Spleen (tissue), 11 donors: Measurements from ENCODE around the gene CLCN6. TPM values are rescaled to one million over a fixed set of nuclear protein-coding genes. Genes with fewer than 3 reads are reported as not detected.

Source experiments
- DNase-seq: peaks from one replicate; pipeline ENCODE4 v3.0.0-alpha.2; 2020
- H3K27ac ChIP-seq, 8 donors: fragments of 200-600 bp; sonication (generic) in 7 of 8; 1 replicate in 4 of 8; 2 replicates in 4 of 8; pipeline versions ENCODE4 v1.5.0 to v1.8.0; 2016 to 2021; ENCODE audit warnings: inconsistent platforms in 4 of 8, mild to moderate bottlenecking in 4 of 8, moderate library complexity in 1 of 8
- H3K27me3 ChIP-seq, 7 donors: fragments of 200-600 bp; sonication (generic) in 6 of 7; replicated peaks in 1 of 7; 1 replicate in 4 of 7; 2 replicates in 3 of 7; pipeline versions ENCODE4 v1.5.0 to v1.8.0; 2016 to 2021; ENCODE audit warnings: inconsistent platforms in 3 of 7, mild to moderate bottlenecking in 1 of 7
- H3K36me3 ChIP-seq, 6 donors: fragments of 200-600 bp; sonication (generic) in 5 of 6; 1 replicate in 4 of 6; 2 replicates in 2 of 6; pipeline versions ENCODE4 v1.5.0 to v1.8.0; 2016 to 2021; ENCODE audit warnings: inconsistent platforms in 2 of 6
- H3K4me1 ChIP-seq, 6 donors: fragments of 200-600 bp; sonication (generic) in 5 of 6; 1 replicate in 3 of 6; 2 replicates in 3 of 6; pipeline versions ENCODE4 v1.5.0 to v1.8.0; 2016 to 2021; ENCODE audit warnings: inconsistent platforms in 3 of 6
- H3K4me3 ChIP-seq, 8 donors: fragments of 200-600 bp; sonication (generic) in 7 of 8; 1 replicate in 4 of 8; 2 replicates in 4 of 8; pipeline versions ENCODE4 v1.5.0 to v1.8.0; 2016 to 2021; ENCODE audit warnings: inconsistent platforms in 4 of 8, mild to moderate bottlenecking in 4 of 8, moderate library complexity in 2 of 8
- H3K9me3 ChIP-seq, 8 donors: fragments of 200-600 bp; sonication (generic) in 7 of 8; 1 replicate in 4 of 8; 2 replicates in 4 of 8; pipeline versions ENCODE4 v1.5.0 to v1.8.0; 2016 to 2021; ENCODE audit warnings: inconsistent platforms in 4 of 8
- CTCF ChIP-seq, 11 experiments: fragments of 200-600 bp in 7 of 11; fragments of 450-650 bp in 4 of 11; sonication (generic) in 4 of 11; IDR thresholded peaks in 8 of 11; conservative IDR thresholded peaks in 3 of 11; 1 replicate in 7 of 11; 2 replicates in 4 of 11; pipeline versions ENCODE4 v1.4.0 to v1.8.0; 2016 to 2021; ENCODE audit warnings: antibody characterized with exemption in 11 of 11, inconsistent platforms in 4 of 11, mild to moderate bottlenecking in 1 of 11
- POLR2A ChIP-seq, 3 donors: fragments of 450-650 bp; IDR thresholded peaks; one replicate each; pipeline ENCODE4 v1.5.1; 2017; ENCODE audit warnings: antibody characterized with exemption in 3 of 3, mild to moderate bottlenecking in 1 of 3
- POLR2AphosphoS5 ChIP-seq, 3 donors: sonication (generic); formaldehyde crosslinking; IDR thresholded peaks; one replicate each; pipeline ENCODE4 v1.5.1; 2017; ENCODE audit warnings: antibody characterized with exemption in 3 of 3
- WGBS, 5 donors: extraction: QIAGEN DNeasy Blood & Tissue Kit in 3 of 5; methylation state at CpG; one replicate each; pipeline versions ENCODE4 v1.1.5 to v1.1.7; 2013 to 2018; 5-methylcytosine and 5-hydroxymethylcytosine counted together
- intact Hi-C: fragments of 100-400 bp; cut with DNase I; formaldehyde crosslinking; loops from one replicate; pipeline ENCODE4 v1.15.0; 2023; ENCODE audit warnings: low total_unique reads
- polyA plus RNA-seq, 3 donors: library from polyadenylated mRNA; stranded (reverse); fragments of 200-250 nt; gene quantifications; one replicate each; pipeline ENCODE4 v1.2.1, GENCODE V29; 2013
- total RNA-seq, 7 donors: library from RNA; depleted of rRNA in 3 of 7; stranded (reverse); fragments of >200 nt in 3 of 7; fragmentation: NEBNext Ultra II Directional in 4 of 7; extraction: Animal tissue kit (Norgen Biotek cat#: 25700) in 4 of 7; gene quantifications; one replicate each; pipeline versions ENCODE4 v1.1.0 to v1.2.1, GENCODE V29; 2016 to 2021
- donor health status: healthy with polysubstance abuse.
- donor health status: DM: no; HTN: no; CAD: no; lungs with moderate emphysema.
- donor health status: DM: no; HTN: no; CAD: no.
- donor health status: Bipolar disorder and iron deficiency.
- donor health status: healthy.
- donor health status: DM: no; HTN: no; CAD: no.
- donor health status: DM: yes; HTN: yes; CAD: no.

CLCN6 gene
- total and polyA plus RNA-seq, 10 donors, result 6.3 to 34.4 (median 23.2) TPM

GRCh38 chr1:11878891-11879190 is 72.8 kb downstream of the CLCN6 start:
- no peak overlapping the region for H3K4me3 ChIP-seq
- peaks cover 0 to 68% (median 0%) of the 10 kb centered on the region in 7 donors for H3K27me3 ChIP-seq
- intact Hi-C loops, result no loop called here
- no peak overlapping the region for H3K27ac ChIP-seq
- WGBS, 5 donors, result 75 to 85% (median 78%) methylated on average over 2 to 6 of the region's 6 CpGs
- no peak for DNase-seq
- no peaks in the 10 kb centered on the region for H3K36me3 ChIP-seq
- TF ChIP-seq CTCF (IDR thresholded peaks at IDR 0.05 in 8 of 11, conservative IDR thresholded peaks at IDR 0.05 in 3 of 11), result no peak
- TF ChIP-seq POLR2AphosphoS5 (IDR thresholded peaks at IDR 0.05), result no peak
- no peak for TF ChIP-seq POLR2A (IDR thresholded peaks at IDR 0.05)
- peaks cover 0 to 16% (median 10%) of the 10 kb centered on the region in 6 donors for H3K4me1 ChIP-seq
- no peaks in the 10 kb centered on the region for H3K9me3 ChIP-seq

GRCh38 chr1:11879311-11880180 is 73.6 kb downstream of the CLCN6 start:
- Histone ChIP-seq H3K4me1 (peaks cover 0 to 16% (median 10%) of the 10 kb centered on the region in 6 donors), H3K27ac (no peak overlapping the region), H3K4me3 (no peak overlapping the region), H3K9me3 (no peaks in the 10 kb centered on the region), H3K36me3 (no peaks in the 10 kb centered on the region), H3K27me3 (peaks cover 0 to 62% (median 0%) of the 10 kb centered on the region in 7 donors)
- TF ChIP-seq CTCF (IDR thresholded peaks at IDR 0.05 in 8 of 11, conservative IDR thresholded peaks at IDR 0.05 in 3 of 11), result no peak
- TF ChIP-seq POLR2A (IDR thresholded peaks at IDR 0.05), result no peak
- no peak for TF ChIP-seq POLR2AphosphoS5 (IDR thresholded peaks at IDR 0.05)
- 72 to 88% (median 82%) methylated on average over 9 to 28 of the region's 28 CpGs for WGBS, 5 donors
- no peak for DNase-seq
- intact Hi-C loops, result no loop called here

GRCh38 chr1:11880181-11880575 is 74.2 kb downstream of the CLCN6 start:
- peaks cover 0 to 16% (median 10%) of the 10 kb centered on the region in 6 donors for H3K4me1 ChIP-seq
- peaks cover 0 to 56% (median 0%) of the 10 kb centered on the region in 7 donors for H3K27me3 ChIP-seq
- TF ChIP-seq CTCF (IDR thresholded peaks at IDR 0.05 in 8 of 11, conservative IDR thresholded peaks at IDR 0.05 in 3 of 11) (no peak), POLR2A (IDR thresholded peaks at IDR 0.05) (no peak), POLR2AphosphoS5 (IDR thresholded peaks at IDR 0.05) (no peak)
- H3K4me3 ChIP-seq, result no peak overlapping the region
- no peaks in the 10 kb centered on the region for H3K36me3 ChIP-seq
- 68 to 81% (median 75%) methylated on average over 9 to 12 of the region's 12 CpGs for WGBS, 5 donors
- no peak overlapping the region for H3K27ac ChIP-seq
- DNase-seq, result no peak
- no peaks in the 10 kb centered on the region for H3K9me3 ChIP-seq
- intact Hi-C loops, result no loop called here

- no peak for DNase-seq
- WGBS, 5 donors, result 54 to 84% (median 72%) methylated on average over 8 to 10 of the region's 10 CpGs
- TF ChIP-seq CTCF (IDR thresholded peaks at IDR 0.05 in 8 of 11, conservative IDR thresholded peaks at IDR 0.05 in 3 of 11), result no peak
- no peak for TF ChIP-seq POLR2AphosphoS5 (IDR thresholded peaks at IDR 0.05)
- no peak for TF ChIP-seq POLR2A (IDR thresholded peaks at IDR 0.05)
- Histone ChIP-seq H3K27me3 (peaks cover 0 to 51% (median 0%) of the 10 kb centered on the region in 7 donors), H3K4me3 (no peak overlapping the region), H3K27ac (no peak overlapping the region), H3K36me3 (no peaks in the 10 kb centered on the region), H3K9me3 (no peaks in the 10 kb centered on the region), H3K4me1 (peaks cover 0 to 16% (median 10%) of the 10 kb centered on the region in 6 donors)
- intact Hi-C loops, result no loop called here
These were observed 75.1 kb downstream of the CLCN6 start for GRCh38 chr1:11880911-11881748.
